NCI-H748 (cell line): Measurements from ENCODE around the gene AQP12A.
"Not testable (repeated sequence)": the region's sequence is repeated elsewhere in the genome, so short reads cannot be mapped to it uniquely, and the experiment has no call there.

Source experiments
- DNase-seq: peaks from one replicate; lab custom pipeline; 2025; ENCODE audit not compliant: unreplicated experiment; lab: John Stamatoyannopoulos, UW

Gene AQP12A

DNA sequence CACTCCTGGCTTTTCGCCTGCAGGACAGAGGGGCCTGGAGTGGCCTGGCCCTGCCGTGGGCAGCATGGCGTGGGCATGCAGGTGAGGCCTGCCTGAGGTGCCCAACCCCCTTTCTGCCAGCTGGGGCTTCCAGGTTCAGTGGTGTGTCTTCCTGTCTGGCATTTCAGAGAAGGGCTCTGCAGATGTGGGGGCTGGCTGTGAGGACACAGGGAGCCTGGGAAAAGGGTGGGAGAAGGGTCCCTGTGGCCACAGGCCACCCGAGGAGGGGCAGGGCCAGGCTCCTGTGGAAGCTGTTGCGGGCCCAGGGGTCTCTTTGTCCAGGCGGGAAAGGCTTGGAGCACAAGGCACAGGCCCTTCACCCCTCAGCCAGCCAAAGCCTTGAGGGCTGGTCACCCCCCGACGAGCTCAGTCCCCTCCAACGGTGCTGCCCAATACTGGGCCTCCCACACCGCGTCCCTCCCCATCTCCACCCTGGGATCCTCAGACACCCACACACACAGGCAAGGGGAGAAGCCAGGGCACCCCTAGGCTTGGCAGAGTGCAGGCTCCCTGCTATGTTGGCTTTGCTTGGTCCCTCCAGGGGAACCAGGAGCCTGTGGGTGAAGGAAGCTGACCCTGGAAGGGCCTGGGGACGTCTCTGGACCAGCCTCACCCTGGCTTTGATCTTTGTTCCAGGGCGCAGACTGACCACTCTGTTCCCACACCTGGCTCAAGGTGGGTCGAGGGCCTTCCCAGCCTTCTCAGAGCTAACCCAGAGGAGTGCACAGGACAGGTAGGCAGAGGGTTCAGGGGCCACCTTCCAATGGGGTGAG lies 3.7 kb upstream of the AQP12A start:
- no peak for DNase-seq

DNA sequence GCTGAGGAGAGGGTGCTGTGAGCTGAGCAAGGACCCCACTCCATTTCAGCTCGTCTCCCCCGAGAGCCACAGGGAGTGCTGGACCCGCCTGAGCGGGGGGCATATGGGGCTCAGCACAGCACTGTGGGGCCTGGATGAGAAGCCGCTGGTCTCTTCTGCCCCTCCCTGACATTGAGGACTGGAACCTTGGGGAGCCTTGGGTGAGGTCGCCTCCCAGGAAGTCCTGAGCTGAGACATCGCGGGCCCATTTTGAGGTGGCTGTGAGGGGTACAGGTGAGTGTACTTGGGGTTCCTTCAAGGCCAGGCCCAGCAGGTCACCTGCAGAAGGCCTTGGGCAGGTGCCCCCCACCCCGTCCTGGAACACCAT lies 3.1 kb upstream of the AQP12A start:
- no peak for DNase-seq

DNA sequence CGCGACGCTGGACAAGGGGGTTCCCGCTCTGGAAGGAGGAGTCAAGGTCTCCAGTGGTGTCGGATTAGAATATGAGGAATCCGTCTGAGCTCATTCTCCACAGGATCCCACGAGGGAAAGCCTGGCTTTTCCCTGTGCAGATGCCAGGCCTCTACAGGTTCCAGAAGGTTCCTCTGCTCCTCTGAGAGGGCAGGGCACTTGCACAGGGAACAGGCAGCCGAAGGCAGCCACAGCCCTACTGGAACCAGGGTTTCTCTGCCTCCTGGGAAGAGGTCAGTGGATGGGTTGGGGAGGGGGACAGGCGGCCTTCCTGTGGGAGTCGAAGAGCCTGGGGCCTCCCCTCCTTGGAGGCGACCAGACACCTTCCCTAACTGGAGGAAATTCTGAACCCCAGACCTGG lies 1.7 kb upstream of the AQP12A start:
- no peak for DNase-seq

DNA sequence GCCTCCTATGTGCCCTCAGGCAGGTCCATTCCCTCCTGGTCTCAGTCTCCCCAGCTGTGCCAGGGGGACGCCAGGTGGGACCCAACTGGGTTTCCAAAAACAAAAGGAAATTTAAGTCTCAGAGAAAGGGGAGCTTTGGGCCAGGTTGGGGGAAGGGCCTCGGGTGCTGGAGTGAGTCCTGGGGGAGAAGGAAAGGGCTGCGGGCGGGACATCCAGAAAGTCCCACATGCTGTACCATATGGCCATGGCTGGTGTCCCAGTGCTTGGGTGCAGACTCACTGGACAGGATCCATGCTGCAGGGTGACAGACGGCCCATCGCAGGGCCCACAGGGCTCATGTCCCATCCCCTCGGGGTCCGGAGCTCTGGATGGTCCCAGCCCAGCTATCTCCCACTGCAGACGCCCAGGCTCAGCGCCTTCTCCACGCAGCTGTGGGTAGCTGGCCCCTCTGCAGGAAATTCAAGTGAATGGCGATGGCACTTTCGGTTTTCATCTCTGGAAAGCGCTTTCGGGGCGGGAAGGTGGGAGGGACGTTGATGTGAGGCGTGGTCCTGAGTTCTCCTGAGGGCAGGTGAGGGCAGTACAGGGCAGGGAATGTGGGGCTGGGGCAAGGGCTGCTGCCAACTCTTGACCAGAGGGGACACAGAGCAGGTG lies 1.1 kb upstream of the AQP12A start:
- DNase-seq: not testable (repeated sequence)

DNA sequence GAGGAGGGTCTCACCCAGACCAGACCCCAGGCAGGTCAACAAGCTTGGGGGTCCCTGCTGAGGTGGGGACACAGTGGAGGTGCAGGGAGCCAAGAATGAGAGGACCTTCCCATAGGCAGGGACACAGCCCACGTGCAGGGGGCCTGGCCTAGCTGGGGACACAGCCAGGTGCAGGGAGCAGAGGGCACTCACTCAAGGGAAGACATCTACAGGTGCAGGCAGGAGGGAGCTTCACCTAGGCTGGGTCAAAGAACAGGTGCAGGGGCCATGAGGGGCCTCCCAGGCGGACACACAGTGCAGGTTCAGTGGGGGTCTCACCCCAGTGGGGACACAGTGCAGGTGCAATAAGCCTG lies 615 bp upstream of the AQP12A start:
- DNase-seq: not testable (repeated sequence)

DNA sequence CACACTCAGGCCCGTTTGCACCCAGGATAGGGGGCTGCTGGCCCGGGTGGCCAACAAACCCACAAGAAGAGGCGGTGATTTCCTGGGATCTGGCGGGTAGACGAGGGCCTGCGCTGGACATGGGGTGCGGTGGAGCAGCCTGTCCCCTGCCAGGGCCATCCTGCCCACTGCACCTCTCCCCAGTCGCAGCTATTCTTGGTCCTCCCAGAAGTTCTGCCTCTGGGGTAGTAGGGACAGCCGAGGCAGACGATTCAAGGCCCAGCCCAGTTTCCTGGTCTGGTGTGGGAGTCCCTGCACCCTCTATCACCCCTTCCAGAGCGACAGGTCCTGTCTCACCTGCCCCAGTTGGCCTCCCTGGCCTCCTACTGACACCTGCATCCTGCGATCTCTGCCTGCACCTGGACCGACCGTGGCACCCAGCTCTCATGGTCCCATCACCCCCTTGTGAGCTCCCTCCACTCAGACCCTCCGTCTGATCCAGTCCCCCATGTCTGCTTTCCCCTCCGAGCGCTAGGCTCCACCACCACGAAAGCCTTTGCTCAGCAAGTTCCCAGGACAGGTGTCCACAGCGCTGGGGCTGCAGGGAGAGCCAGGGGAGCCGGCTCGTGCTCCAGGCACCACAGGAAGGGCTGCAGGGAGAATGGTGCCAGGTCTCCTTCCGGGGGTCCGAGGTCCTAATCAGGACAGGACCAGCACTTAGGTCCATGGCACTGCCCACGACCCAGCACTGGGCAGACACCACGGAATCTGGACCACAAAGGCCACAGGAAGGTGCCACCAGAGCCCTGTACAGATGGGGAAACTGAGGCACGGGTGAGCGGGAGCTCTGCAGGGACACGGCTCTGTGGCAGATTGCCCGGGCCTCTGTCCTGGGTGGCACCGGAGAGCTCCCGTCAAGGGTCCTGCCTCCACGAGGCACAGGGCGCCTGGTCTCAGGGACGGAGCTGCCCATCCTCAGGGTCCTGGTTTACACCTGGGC lies 1.2 kb downstream of the AQP12A start:
- not testable (repeated sequence) for DNase-seq

DNA sequence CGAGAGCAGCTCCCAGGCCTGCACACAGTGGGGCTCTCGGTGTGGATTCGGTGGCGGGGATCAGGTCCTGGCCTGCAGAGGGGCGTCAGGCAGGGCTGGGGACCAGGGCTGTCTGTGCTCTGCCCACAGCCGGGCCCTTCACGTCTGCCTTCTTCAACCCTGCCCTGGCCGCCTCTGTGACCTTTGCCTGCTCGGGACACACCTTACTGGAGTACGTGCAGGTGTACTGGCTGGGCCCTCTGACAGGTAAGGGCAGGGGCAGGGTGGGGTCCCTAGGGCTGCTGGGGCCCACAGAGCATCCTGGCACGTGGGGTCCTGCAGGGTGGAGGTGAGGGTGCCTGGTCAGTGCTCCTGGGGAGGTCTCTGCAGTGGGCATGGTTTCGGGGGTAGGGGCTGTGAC lies 2.6 kb downstream of the AQP12A start:
- not testable (repeated sequence) for DNase-seq

DNA sequence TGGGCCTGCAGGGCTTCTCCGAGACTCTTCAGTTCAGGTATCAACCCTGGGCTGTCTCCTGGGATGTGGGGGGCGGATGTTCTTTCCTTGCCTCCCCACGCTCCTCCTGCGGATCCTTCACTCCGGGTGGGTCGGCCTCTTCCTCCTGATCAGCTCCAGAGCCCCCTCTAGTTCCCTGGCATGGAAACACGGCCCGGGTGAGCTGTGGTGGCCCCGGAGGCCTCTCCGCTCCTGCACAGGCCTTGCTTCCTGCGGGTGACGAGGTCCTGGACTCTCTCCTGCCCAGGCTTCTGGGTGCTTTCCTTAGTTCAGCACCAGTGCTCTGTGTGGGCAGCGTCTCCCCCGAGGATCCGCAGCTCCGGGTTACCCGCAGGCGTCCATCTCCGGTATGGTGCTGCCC lies 3.9 kb downstream of the AQP12A start:
- DNase-seq: not testable (repeated sequence)

DNA sequence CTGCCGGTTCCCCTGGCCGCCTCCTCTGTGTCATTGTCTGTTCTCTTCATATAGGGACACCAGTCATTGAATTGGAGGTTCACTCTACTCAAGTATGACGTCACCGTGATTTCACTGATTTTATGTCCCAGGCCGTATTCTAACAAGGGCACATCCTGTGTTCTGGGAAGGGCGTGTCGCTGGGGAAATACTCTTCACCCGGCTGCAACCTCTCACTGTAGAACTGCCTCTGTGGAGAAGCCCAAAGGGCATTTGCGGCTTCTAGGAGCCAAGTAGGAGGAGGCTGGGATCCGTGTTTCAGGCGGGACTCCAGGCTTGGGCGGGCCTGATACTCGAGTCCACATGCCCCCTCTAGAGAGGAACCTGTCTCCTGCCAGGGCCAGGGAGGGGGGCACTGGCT lies 4.8 kb downstream of the AQP12A start:
- not testable (repeated sequence) for DNase-seq

DNA sequence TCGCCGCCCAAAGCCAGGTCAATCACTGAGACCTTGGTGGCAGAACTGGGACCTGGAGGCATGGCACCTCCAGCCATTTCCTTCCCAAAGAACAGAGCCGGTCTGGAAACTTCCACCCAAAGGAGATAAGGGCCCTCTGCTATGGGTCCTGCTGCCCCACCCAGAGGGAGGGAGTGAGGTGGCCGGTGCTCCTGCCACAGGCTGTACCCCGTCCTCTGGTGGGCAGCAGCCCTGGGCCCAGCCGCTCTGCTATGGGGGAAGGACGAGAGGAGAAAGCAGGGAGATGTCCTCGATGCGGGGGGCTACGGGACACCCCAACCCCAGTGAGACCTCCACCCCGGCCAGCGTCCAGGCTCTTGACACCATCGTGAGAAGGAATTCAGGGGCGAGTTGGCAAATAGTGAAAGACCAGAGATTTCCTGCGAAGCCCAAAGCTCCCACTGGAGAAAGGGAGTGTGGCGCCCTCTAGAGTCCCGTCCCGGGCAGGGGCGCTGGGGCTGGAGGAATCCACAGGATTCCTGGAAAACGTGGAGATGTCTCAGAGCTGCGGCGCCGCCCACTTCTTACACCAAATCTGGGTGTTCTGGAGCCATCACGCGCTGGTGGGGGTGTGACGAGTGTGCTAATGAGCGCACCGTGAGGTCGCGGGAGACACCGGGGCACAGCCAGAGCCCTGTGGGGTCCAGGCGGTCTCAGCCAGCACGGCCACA lies 7.3 kb downstream of the AQP12A start:
- not testable (repeated sequence) for DNase-seq

DNA sequence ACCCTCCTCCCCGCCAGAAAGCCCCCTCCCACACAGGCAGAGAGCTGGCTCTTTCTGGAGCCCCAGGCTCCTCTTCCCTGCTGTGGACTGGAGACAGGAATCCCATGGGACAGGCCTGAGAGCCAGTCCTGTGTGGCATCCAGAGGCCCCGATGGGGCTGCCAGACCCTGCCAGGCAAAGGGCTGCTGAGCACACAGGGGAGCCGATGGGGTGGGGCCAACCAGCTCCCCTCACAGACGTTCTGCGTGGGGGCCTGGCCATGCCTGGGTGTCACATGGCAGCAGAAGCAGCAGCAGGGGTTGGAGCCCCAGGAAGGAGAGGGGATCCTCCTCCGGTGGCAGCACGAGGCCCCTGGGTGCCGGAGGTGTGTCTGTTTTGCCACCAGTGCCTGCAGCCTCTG lies 8.2 kb downstream of the AQP12A start:
- DNase-seq: not testable (repeated sequence)

DNA sequence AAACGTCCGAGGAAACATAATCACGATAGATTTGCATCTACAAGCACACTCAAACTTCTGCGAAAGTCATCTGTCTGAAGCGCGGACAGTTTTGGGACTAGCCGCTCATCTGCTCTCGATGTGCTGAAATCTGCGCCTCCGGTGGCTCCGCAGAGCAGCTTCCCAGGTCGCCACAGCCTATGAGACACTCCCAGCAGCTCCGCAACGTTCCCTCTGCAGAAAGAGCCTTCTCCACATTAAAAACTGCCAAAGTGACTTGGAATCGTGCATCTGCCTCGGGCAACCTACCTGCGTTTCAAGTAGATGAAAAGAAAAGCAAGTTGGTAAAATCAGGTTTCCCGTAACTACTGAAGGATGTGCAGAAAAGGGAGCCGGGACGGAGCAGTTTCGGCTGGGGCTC lies 8.9 kb downstream of the AQP12A start:
- DNase-seq: not testable (repeated sequence)

DNA sequence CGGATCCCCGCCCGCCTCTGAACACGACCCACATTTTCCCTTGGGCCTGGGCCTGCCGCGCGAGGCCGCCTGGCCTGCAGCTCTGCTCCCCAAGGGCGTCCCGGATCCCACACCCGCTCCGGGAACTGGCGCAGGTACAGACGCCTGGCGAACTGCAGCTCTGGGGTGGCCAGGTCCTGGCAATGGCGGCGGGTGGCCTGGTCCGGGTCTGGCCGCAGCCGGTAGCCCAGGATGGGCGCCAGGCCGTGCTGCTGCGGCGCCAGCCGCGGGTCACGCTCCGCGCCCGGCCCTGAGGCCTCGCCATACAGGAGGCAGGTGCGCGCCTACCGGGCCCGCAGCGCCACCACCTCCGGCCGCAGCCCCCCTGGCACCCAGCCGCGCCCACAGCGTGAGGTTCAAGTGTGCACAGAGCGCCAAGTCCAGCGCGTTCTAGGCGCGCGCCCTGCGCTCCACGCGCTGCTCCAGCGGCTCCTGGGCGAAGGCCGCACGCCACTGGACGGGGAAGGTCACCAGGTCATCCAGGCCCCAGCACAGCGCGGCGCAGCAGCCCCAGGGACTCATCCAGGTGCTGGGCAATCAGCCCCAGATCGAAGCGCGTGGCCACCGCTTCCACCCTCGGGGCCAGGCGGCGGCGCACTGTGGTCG lies 9.5 kb downstream of the AQP12A start:
- DNase-seq: no peak

DNA sequence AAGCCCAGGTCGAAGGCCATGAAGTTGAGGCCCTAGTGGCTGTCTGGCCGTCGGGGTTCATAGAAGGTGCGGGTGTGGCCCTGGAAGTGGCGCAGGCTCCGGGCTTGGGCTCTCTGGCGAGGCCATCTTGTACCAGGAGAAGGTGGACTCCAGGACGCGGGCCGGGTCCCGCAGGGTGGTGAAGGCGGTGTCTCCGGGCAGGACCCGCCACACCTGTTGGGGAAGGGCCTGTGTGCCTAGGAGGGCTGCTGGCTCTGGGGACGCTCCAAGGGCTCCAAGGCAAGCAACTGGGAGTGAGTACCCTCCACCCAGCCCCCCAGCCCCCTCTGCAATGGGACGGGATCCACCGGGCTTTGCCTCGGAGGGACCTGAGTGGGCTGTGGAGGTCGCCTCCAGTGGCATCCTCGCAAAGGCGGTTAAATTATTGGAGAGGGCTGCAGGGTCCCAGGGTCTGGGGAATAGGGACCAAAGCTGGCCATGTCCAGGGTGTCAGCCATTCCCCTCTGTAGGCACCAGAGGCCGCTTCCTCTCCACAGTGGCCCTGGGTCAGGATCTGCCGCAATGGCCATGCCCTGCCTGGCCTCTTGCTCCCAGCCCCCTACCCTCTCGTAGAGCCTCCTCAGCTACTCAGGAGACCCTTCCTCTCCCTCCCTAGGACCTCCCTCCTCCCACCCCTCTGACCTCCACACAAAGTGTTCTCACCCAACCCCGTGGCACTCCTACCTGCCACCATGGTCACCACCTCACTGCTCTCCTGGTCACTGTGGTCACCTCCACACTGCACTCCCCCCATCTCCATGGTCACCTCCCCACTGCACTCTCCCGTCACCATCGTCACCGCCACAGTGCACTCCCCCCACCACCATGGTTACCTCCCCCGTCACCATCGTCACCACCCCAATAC lies 10.3 kb downstream of the AQP12A start:
- no peak for DNase-seq

DNA sequence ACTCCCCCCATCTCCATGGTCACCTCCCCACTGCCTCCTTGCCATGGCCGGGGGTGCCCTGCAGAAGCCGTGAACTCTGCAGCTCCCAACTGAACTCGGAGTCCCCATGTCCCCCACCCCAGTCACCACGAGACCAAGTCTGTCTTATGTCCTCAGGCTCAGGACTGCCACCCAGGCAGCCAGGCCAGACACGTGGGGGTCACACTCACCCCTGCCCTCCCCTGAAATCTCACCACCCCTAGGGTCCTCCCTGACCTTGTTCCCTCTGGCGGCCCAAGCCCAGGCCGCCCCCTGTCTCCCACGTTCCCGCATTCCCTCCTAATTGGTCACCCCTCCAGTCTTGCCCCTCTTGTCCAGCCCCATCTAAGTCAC lies 11.0 kb downstream of the AQP12A start:
- no peak for DNase-seq

DNA sequence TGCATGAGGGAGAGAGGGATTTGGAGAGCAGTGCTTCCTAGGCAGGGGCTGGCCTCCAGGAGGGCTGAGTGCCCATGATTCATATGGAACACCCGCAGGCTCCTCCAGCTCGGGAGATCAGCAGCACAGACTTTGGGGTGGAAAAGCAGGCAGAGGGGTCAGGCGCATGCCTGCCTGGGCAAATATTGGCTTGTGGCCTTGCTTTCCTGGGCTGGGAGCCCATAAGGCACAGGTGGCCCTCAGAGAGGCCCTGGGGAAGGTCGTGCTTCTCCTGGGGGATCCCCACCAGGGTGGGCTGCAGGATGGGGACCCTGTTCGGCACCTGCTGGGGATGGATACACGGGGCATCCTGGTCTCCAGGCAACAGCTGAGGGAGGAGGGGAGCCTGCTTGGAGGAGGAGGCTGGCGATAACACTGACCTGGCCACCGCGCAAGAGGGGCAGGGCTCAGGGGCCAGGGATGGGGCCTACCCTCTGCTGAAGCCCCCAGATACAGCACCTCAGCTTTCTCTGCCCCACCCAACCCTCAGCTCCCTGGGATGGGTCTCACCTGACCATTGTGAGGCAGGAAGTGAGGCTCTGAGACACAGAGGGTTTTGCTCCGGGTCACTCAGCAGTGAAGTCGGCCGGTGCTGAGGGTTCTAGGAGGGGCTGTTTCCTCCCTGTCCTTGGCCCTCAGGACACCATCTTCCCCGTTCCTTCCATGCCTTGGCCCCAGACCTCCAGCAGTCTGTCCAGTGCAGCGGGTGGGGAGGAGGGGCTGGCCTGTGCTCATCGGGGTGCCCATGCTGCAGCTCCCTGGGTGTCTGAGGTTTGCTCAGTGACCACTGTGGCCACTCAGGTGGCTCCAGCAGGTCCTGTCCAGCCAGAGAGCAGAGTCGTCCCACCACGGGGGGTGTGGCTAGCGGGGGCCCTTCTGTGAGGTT lies 12.0 kb downstream of the AQP12A start:
- DNase-seq: no peak

DNA sequence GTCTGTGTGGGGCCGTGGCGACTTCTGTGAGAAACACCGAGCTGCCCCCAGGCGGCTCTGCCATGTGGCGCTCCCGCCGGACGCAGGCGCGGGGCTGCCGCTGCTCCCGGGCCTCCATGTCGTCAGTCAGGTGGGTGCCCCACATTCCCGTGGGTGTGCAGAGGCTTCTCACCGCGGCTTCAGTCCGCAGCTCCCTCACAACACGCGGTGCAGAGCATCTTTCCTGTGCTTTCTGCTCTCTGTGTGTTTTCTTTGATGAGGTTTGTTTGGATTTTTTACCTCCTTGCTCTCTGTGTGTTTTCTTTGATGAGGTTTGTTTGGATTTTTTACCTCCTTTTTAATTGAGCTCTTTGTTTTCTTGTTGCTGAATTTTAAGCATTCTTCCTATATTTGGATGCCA lies 13.0 kb downstream of the AQP12A start:
- DNase-seq: no peak

DNA sequence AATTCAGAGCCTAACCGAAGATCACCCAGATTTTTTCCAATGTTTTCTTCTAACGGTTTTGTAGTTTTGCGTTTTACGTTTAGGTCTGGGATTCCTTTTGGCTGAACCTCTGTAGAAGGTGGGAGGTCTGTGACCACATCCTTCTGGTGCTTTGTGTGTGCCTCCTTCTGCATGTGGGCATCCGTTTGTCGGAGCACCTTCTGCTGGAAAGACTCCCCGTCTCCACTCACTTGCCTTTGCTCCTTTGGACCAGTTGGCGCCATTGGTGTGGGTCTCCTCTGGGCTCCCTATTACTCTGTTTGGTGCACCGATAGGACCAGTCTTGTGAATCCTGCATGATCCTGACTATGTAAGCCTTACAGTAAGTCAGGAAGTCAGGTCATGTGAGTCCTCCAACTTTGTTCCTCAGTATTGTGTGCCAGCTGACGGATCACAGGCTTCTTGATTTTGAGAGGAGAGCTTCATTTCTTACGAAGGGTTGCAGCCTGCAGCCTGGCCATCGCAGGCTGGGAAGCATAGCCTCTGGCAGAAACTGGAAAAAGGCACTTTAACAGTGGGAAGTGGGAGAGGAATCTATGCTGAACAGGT lies 13.6 kb downstream of the AQP12A start:
- DNase-seq: no peak
